A549 (cell line): ENCODE results near the gene UCN.

Experiments
- MAZ ChIP-seq: fragments of 150-350 bp; IDR thresholded peaks from 2 replicates; pipeline ENCODE4 v1.6.1; 2014; ENCODE audit warnings: antibody characterized with exemption, low read depth, low read length, borderline replicate concordance
- RFX5 ChIP-seq: fragments of 450-650 bp; IDR thresholded peaks from 2 replicates; pipeline ENCODE4 v1.7.1; 2014; ENCODE audit warnings: antibody characterized with exemption, mild to moderate bottlenecking, moderate library complexity

DNA sequence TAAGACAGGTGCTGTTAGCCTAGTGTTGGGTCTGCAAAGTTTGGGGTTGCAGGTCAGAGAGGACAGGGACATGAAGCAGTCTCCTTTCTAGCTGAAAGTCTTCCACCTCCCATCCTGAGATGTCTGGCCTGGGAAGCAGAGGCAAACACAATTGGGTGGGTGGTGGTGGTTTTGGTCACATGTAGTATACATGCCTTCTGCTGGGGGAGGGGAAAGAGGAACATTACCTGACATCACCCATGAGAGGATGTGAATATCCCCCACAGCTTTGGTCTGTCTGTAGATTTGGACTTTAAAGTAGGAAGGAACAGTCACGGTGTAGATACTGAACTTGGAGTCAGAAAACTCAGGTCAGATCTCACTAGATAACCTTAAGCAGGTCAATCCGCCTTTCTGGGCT is 37.6 kb downstream of the UCN start:
- TF ChIP-seq RFX5 (no peak), MAZ (no peak)
